OCI-M2 (cell line): Measurements from ENCODE around the gene HSD17B8.
"Not testable (repeated sequence)": the region's sequence is repeated elsewhere in the genome, so short reads cannot be mapped to it uniquely, and the experiment has no call there.

Experiments
- DNase-seq: peaks from one replicate; lab custom pipeline; 2025; ENCODE audit not compliant: unreplicated experiment; lab: John Stamatoyannopoulos, UW

HSD17B8 gene

DNA sequence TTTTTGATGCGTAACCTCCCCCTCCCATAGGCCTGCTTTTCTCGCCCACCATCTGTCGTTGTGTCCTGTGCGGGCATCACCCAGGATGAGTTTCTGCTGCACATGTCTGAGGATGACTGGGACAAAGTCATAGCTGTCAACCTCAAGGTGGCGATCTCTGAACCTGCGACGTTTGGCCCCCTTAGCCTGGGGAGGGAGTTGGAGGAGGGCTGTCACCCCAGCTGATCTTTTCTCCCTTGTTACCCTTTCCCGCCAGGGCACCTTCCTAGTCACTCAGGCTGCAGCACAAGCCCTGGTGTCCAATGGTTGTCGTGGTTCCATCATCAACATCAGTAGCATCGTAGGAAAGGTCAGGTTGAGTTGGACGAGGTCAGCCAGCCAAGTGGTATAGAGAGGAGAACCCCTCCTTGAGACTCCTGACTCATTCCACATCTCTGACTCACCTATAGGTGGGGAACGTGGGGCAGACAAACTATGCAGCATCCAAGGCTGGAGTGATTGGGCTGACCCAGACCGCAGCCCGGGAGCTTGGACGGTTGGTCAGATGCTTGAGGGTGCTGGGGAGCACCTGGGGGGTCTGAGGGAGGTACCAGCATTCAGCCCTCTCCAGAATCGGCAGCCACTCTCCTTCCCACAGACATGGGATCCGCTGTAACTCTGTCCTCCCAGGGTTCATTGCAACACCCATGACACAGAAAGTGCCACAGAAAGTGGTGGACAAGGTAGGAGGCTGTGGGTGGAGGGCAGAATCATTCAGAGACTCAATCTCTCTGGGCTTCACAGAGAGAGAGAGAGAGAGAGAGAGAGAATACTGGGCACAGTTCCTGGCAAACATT lies 954 bp downstream of the HSD17B8 start:
- no peak for DNase-seq

- DNase-seq, result no peak
These were observed 1.8 kb downstream of the HSD17B8 start for GRCh38 chr6:33206027-33206863.

- no peak for DNase-seq
These were observed 2.6 kb downstream of the HSD17B8 start for GRCh38 chr6:33206864-33207551.

GRCh38 chr6:33207552-33208090 lies 3.2 kb downstream of the HSD17B8 start:
- no peak for DNase-seq

GRCh38 chr6:33208091-33208967 lies 3.9 kb downstream of the HSD17B8 start, which contains the start of gene RING1:
TSS of gene RING1 (plus strand) at chr6:33208500. CDS start at chr6:33208823, 323 bp downstream.
- no peak for DNase-seq

- no peak for DNase-seq
These were observed 5.4 kb downstream of the HSD17B8 start for GRCh38 chr6:33209856-33210255.

DNA sequence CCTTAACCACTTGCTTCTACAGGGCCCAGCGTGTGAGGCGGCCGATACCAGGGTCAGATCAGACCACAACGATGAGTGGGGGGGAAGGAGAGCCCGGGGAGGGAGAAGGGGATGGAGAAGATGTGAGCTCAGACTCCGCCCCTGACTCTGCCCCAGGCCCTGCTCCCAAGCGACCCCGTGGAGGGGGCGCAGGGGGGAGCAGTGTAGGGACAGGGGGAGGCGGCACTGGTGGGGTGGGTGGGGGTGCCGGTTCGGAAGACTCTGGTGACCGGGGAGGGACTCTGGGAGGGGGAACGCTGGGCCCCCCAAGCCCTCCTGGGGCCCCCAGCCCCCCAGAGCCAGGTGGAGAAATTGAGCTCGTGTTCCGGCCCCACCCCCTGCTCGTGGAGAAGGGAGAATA lies 6.7 kb downstream of the HSD17B8 start:
- DNase-seq, result no peak

DNA sequence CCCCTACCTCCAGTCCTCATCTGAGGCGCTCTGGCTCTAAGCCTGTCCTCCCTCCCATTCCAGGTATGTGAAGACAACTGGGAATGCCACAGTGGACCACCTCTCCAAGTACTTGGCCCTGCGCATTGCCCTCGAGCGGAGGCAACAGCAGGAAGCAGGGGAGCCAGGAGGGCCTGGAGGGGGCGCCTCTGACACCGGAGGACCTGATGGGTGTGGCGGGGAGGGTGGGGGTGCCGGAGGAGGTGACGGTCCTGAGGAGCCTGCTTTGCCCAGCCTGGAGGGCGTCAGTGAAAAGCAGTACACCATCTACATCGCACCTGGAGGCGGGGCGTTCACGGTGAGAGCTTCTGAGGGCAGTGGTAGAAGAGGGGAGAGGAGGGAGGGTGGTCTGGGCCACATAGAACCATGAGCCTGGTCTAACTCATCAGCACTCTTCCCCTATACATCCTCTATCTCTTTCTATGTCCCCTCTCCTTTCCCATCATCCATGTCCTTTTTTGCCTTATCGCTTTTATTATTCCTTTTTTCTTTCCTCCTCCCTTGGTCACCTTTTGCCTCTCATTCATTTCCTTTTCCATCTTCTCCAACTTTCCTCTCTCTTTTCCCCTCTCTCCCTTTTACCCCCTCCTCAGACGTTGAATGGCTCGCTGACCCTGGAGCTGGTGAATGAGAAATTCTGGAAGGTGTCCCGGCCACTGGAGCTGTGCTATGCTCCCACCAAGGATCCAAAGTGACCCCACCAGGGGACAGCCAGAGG lies 7.4 kb downstream of the HSD17B8 start:
- no peak for DNase-seq

GRCh38 chr6:33212857-33213165 lies 8.4 kb downstream of the HSD17B8 start:
- DNase-seq, result no peak

GRCh38 chr6:33213166-33213988 lies 8.9 kb downstream of the HSD17B8 start:
- DNase-seq, result no peak

DNA sequence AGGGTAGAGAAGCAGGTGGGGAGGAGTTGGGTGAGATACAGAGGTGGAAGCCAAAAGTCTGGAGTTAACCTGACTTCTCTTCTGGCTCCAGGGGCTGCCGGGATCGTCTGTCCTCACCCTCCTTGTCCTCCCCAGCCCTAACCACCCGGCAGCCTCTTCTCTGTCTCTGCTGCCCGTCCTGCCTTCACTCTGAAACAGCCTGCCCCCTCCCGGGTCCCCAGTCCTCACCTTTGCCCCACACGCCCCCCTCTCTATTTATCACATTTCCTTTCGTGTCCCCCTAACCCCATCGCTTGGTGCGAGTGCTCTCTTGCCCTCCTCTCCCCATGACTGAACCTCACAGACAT lies 9.5 kb downstream of the HSD17B8 start:
- DNase-seq, result no peak

- no peak for DNase-seq
These were observed 11.0 kb downstream of the HSD17B8 start for GRCh38 chr6:33215271-33216116.

DNA sequence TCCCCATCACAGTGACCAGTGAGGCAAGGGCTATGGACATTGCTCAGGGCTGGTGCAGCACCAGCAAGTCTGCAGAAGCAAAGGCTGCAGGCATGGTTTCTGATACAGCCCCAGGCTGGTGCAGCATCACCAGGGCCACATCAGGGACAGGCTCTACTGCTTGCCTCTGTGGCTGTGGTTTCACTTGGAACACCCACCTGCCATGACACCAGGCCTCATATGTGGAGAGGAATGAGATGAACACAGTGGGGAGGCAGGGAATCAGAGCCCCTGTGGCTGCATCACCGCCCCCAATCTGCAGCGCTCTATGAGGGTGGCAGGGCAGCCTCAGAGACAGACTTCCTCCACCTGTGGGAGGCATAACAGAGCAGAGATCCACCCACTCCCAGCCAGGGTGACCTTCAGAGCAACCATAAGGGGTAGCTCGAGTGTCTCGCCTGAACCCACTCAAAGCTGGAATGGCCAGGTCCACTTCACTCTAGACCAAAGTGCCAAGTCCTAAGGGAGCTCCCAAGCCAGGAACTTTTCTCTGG lies 11.7 kb downstream of the HSD17B8 start:
- DNase-seq, result no peak

GRCh38 chr6:33217246-33217645 lies 12.8 kb downstream of the HSD17B8 start:
- DNase-seq, result no peak

DNA sequence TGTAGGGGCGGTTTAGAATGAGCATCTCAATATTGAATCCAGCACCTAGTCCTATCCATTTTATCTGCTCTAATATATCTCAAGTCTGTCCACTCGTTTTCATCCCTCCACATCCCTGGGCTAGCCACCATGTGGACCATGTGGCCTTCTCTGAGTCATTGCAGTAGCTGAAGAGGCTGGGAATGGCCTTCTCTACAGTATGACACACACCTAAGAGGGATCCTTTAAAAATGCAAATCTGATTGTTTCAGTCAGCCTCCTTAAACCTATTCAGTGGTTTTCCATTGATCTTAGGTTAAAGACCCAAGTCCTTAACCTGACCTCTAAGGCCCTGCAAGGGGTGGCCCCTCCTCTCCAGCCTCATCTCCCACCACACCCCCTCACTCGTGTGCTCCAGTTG lies 13.2 kb downstream of the HSD17B8 start:
- no peak for DNase-seq

DNA sequence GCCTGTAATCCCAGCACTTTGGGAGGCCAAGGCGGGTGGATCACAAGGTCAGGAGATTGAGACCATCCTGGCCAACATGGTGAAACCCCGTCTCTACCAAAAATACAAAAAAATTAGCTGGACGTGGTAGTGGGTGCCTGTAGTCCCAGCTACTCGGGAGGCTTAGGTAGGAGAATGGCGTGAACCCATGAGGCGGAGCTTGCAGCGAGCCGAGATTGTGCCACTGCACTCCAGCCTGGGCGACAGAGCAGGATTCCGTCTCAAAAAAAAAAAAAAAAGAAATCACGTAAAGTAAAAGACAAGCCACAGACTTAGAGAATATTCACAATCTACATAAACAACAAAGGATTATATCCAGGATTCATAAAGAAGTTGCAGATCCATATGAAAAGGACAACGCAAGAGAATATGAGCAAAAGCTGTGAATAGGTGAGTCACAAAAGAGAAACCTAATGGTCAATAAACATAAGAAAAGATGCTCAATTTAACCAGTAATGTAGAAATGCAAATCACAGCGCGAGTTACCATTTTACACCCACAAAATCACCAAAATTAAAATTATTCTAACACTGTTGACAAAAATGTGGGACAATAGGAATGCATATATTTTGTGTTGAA lies 22.2 kb downstream of the HSD17B8 start:
- not testable (repeated sequence) for DNase-seq

DNA sequence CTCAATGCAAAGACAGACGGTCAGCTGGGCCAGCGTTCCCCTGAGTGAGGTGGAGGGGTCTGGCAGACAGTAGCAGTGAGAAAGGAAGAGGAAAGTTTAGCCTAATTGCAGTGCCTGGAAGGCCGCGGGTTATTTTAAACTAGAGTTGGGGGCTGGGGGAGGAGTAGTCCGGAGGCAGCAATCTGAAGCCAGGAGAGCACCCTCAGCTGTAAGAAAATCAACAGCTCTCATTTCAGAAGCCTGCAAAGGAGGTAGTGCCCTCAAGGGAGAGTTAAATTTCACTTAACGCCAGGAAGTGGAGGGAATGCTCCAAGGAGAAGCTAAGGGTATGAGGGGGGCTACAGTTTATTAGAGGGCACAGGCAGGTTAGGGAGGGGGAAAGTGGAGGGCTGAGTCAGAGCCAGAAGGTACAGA lies 30.8 kb downstream of the HSD17B8 start:
- no peak for DNase-seq
